ENCODE measurements around the gene MPHOSPH8. TPM values are rescaled to one million over a fixed set of nuclear protein-coding genes. Genes with fewer than 3 reads are reported as not detected.

The MPHOSPH8 gene
- total RNA-seq, 1 donor from 2014 or later = 43.6 TPM

DNA sequence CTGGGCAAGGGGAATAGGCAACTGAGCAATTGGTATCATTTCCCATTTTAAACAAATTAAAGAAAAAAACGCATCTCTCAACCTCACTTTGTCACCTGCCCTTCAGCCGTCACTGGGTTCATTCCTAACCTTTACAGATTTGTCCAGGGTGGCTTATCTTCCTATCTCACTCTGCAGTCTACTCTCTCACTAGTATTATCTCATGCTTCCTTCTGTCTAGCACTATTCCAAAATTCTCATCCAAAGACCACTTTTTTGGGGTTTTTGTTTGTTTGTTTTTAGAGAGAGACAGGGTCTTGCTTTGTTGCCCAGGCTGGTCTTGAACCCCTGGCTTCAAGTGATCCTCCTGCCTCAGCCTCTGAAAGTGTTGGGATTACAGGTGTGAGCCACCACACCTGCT is 26.7 kb upstream of the MPHOSPH8 start:
- Mint-ChIP-seq H3K36me3 (ENCODE audit: low read depth) (no peaks in the 10 kb centered on the region), H3K9me3 (peaks cover 5% of the 10 kb centered on the region), H3K27ac (no peak overlapping the region), H3K27me3 (peaks cover 11% of the 10 kb centered on the region), H3K4me3 (no peak overlapping the region), H3K4me1 (peaks cover 5% of the 10 kb centered on the region)
- intact Hi-C loops (cut with micrococcal nuclease) = no loop called here
- CTCF ChIA-PET = no interaction called here
- TF ChIP-seq, protein P1, sequence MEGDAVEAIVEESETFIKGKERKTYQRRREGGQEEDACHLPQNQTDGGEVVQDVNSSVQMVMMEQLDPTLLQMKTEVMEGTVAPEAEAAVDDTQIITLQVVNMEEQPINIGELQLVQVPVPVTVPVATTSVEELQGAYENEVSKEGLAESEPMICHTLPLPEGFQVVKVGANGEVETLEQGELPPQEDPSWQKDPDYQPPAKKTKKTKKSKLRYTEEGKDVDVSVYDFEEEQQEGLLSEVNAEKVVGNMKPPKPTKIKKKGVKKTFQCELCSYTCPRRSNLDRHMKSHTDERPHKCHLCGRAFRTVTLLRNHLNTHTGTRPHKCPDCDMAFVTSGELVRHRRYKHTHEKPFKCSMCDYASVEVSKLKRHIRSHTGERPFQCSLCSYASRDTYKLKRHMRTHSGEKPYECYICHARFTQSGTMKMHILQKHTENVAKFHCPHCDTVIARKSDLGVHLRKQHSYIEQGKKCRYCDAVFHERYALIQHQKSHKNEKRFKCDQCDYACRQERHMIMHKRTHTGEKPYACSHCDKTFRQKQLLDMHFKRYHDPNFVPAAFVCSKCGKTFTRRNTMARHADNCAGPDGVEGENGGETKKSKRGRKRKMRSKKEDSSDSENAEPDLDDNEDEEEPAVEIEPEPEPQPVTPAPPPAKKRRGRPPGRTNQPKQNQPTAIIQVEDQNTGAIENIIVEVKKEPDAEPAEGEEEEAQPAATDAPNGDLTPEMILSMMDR (IDR thresholded peaks at IDR 0.05) = no peak
- POLR2A ChIA-PET = no interaction called here
- ATAC-seq (ENCODE audit: low read depth) = no peak
- no peak for DNase-seq

DNA sequence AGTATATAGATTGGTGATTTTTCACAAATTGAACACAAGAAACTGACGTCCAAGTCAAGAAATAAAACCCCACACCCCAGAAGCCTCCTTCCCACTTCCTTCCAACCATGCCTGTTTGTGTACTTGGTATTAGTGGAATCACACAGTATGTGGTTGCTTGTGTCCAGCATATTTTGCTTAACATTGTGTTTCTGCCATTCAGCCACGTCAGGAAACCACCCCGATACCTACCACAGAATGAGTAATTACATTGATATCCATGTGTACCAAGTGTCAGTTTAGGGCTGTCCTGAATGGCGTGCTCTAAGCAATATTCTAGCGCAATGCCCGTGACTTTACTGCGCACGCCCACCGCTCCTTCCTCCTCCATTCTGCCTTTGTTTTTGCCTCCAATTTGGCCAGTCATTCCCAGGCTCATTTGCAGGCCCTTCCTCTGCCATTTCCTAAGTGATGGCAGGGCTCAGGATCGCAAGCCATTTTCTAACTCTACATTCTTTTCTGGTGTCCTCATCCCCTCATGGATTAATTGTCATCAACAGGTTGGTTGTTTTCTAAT is 25.9 kb upstream of the MPHOSPH8 start:
- ChIA-PET POLR2A (no interaction called here), CTCF (no interaction called here)
- Mint-ChIP-seq H3K36me3 (ENCODE audit: low read depth) (no peaks in the 10 kb centered on the region), H3K9me3 (peaks cover 5% of the 10 kb centered on the region), H3K4me1 (peaks cover under 1% of the 10 kb centered on the region), H3K27me3 (peaks cover 11% of the 10 kb centered on the region), H3K4me3 (no peak overlapping the region), H3K27ac (no peak overlapping the region)
- ATAC-seq (ENCODE audit: low read depth) (no peak), DNase-seq (no peak)
- intact Hi-C loops (cut with micrococcal nuclease) = no loop called here
- TF ChIP-seq, protein P1 (IDR thresholded peaks at IDR 0.05) = no peak

DNA sequence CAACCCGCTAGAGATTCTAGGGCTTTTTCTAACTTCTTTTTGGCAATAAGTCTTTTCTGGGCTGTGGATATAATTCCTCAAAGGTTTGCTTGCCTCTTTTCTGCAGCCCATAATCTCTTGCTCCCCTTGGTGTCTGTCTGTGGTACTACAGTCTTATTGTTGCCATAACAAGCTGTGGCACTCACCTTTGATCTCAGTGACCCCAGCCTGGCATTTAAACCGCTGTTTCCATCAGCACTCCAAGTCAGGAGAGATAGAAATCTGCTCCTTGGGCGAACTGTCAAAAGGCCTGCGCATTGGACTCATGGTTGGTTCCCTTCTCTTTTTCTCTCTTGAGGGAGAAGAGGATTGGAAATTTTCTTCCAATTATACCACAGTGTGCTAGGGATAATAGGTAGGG is 14.5 kb upstream of the MPHOSPH8 start:
- TF ChIP-seq, protein P1 (IDR thresholded peaks at IDR 0.05) = no peak
- ATAC-seq (ENCODE audit: low read depth) (no peak), DNase-seq (no peak)
- Mint-ChIP-seq H3K36me3 (ENCODE audit: low read depth) (no peaks in the 10 kb centered on the region), H3K4me1 (no peaks in the 10 kb centered on the region), H3K4me3 (no peak overlapping the region), H3K27me3 (peaks cover 24% of the 10 kb centered on the region), H3K9me3 (peaks cover 8% of the 10 kb centered on the region), H3K27ac (no peak overlapping the region)
- intact Hi-C loops (cut with micrococcal nuclease) = no loop called here
- CTCF ChIA-PET = no interaction called here
- POLR2A ChIA-PET = no interaction called here

DNA sequence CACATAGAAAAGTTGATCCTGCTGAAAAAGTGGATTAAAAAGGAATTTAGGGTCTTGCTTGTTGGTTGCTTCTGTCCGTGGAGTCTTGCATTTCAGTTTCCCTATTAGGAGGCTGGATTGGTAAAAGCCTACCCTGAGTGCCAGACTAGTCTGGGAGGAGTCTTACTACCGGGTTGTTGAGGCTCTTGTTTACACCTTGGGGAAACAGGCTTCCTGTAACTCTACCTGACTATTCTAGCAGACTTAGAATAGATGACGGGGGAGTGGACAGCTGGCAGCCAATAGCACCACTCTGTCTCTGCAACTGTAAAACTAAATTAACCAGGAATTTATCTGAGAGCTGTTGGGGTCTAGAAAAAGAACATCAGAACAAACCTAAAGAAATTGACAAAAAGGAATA is 11.3 kb upstream of the MPHOSPH8 start:
- POLR2A ChIA-PET = no interaction called here
- Mint-ChIP-seq H3K36me3 (ENCODE audit: low read depth) (no peaks in the 10 kb centered on the region), H3K27ac (no peak overlapping the region), H3K4me1 (no peaks in the 10 kb centered on the region), H3K9me3 (peaks cover 8% of the 10 kb centered on the region), H3K27me3 (peaks cover 22% of the 10 kb centered on the region), H3K4me3 (no peak overlapping the region)
- CTCF ChIA-PET = no interaction called here
- DNase-seq (no peak), ATAC-seq (ENCODE audit: low read depth) (no peak)
- TF ChIP-seq, protein P1 (IDR thresholded peaks at IDR 0.05) = no peak
- intact Hi-C loops (cut with micrococcal nuclease) = no loop called here

DNA sequence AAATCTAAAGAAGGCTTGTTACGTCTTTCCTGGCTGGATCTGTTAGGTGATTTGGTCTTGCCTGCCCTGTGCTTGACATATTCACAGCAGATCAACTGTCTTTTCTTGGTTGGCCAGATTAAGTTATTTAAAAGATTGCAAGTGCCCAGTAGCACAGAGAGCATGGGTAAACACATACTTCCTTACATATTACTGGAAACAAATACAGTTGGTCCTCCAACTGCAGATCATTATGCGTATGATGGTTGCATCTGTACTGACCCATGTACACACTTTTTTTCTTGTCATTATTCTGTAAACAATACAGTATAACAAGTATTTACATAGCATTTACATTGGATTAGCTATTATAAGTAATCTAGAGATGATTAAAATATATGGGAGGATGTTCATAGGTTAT is 9.2 kb upstream of the MPHOSPH8 start:
- Mint-ChIP-seq H3K27me3 (peaks cover 14% of the 10 kb centered on the region), H3K27ac (no peak overlapping the region), H3K4me1 (no peaks in the 10 kb centered on the region), H3K4me3 (no peak overlapping the region), H3K36me3 (ENCODE audit: low read depth) (no peaks in the 10 kb centered on the region), H3K9me3 (no peaks in the 10 kb centered on the region)
- intact Hi-C loops (cut with micrococcal nuclease) = no loop called here
- TF ChIP-seq, protein P1 (IDR thresholded peaks at IDR 0.05) = no peak
- DNase-seq (no peak), ATAC-seq (ENCODE audit: low read depth) (no peak)
- POLR2A ChIA-PET = interaction anchor here (1.4 kb wide), 1 partner anchor 9 kb away, joined by 4 read pairs; the partner anchor contains the start of gene MPHOSPH8
- CTCF ChIA-PET = no interaction called here
